Activated CD4-positive, CD25-positive, alpha-beta regulatory T cell treated with anti-CD3 and anti-CD28 coated beads, Interleukin-2, amount 50 U/mL, for 24 hours (primary cell): ENCODE results near the gene TGM1.
"Not testable (repeated sequence)": the region's sequence is repeated elsewhere in the genome, so short reads cannot be mapped to it uniquely, and the experiment has no call there.

Experiments used
- ATAC-seq, 2 donors: fragments of 150-1000 bp; cut with Tn5 transposase; one replicate each; pipeline ENCODE4 v1.10.0; 2021; ENCODE audit warnings: mild to moderate bottlenecking in 1 of 2, moderate library complexity in 1 of 2

Gene TGM1

DNA sequence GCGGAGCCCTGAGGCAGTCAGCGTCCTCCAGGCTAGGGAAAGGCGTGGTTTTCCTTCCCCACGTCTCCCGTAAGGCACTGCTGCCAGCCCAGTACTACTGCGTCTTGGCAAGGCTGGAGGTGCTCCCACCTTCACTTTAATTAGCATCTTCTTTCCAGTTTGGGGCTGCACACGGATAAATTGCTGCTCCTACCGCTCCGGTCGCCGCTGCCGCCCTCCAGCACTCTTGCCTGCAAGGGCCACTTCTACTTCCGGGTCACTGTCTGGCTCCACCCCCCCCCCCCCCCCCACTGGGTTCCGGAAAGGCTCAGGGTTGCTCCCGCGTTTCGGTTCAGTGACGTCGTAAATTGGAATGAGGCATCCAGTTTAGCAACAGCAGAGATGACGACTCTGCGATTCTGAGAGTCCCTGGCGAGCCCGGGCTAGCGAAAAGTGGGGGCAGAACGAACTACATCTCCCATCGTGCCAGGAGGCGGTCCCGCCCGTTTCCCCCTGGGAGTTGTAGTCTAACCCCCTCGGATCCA lies 30.8 kb downstream of the TGM1 start, which contains the start of gene NEDD8:
TSS of gene NEDD8 (minus strand) at position 247 of the 524 bp plus-strand sequence. CDS start at position 147, 100 bp downstream.
- ATAC-seq = peak; percentile 95

DNA sequence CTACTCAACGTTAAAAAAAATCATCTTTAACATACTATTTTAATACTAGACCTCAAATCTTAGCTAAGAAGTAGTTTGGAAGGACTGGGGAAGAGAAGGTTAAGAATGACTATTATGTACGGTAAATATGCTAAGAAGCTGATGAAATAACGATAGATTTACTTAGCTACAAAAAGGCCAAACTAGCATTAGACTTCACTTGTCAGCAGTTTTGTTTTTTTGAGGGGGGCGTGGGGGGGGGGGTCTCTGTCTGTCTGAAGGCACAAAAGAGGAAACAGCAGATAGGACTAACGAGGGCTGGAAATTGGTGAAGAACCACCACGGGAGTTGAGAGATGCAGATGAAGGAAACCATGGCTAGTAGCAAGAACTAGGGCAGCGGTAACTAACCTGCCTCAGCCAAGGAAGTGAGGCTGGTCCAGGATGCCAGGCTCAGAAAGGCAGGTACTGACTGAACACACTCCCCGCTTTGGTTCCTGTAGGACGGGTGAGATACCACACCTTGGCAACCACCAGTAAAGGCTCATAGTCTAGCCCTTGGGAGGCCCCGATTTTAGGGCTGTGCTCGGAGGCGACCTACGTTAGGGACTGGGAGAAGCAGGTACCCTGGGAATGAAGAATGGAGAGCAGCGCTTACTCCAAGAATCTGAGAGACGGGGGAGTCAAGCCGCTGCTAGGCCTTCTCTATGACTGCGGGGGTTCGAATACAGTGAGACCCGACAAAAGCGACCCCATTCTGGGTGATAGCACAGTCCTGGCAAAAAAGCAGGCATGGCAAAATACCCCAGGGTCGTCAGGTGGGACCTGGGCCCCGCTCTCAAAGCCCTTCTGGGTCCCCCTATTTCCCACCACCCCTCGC lies 31.5 kb downstream of the TGM1 start:
- ATAC-seq = no peak

DNA sequence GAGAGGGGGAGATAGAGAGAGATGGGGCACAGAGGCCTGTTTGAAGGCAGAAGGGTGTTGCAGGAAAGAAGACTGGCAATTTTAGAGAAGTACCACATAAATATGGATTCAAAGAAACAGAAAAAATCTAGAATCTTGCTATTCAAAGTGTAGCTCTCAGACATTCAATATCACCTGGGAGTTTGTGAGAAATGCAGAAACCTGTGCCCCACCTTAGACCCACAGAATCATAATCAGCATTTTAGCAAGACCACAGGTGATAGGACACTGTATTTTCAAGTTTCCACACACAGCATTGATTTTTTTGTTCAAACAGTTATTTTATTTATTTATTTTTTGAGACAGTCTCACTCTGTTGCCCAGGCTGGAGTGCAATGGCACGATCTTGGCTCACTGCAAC lies 34.1 kb downstream of the TGM1 start:
- no peak for ATAC-seq

- ATAC-seq = no peak
Observed at GRCh38 chr14:24226473-24226872, 36.5 kb downstream of the TGM1 start.

DNA sequence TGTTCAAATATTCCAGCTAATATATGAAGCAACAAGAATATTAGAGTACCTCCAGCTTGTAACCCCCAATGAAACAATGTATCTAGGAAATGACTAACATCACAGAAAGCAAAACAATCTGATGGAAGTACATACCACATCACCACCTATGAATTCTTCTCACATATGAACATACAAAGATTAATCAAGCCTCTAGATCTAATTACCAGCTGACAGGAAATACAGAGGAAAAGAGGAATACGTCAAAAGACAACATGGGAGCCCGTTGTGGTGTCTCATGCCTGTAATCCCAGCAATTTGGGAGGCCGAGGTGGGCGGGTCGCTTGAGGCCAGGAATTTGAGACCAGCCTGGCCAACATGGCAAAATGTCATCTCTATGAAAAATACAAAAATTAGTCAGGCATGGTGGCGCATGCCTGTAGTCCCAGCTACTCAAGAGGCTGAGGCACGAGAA lies 38.3 kb downstream of the TGM1 start:
- no peak for ATAC-seq

DNA sequence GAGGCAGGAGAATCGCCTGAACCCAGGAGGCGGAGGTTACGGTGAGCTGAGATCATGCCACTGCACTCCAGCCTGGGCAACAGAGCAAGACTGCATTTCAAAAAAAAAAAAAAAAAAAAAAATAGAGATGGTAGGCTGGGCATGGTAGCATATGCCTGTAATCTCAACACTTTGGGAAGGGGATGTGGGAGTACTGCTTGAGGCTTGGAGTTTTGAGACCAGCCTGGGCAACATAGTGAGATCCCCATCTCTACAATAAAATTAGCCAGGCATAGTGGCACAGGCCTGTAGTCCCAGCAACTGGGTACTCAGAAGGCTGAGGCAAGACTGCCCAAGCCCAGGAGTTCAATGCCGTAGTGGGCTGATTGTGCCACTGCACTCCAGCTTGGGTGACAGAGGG lies 40.0 kb downstream of the TGM1 start:
- not testable (repeated sequence) for ATAC-seq

DNA sequence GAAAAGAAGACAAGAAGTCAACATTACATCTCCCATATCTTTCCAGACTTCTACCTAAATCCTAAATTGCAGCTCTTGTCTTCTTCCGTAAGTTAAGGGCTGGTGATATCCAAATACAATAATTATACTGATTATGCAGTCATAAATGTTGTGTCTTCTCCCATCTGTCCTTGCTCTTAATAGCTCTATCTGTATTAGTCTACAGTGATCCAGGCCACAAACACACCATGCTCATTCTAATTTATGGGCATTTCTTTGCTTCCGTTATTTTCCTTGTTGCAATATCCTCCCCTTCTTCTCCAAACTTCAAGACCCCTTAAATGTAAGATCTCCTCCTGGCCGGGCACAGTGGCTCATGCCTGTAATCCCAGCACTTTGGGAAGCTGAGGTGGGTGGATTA lies 43.5 kb downstream of the TGM1 start:
- ATAC-seq = no peak

- no peak for ATAC-seq
Observed at GRCh38 chr14:24219080-24219479, 43.9 kb downstream of the TGM1 start.

DNA sequence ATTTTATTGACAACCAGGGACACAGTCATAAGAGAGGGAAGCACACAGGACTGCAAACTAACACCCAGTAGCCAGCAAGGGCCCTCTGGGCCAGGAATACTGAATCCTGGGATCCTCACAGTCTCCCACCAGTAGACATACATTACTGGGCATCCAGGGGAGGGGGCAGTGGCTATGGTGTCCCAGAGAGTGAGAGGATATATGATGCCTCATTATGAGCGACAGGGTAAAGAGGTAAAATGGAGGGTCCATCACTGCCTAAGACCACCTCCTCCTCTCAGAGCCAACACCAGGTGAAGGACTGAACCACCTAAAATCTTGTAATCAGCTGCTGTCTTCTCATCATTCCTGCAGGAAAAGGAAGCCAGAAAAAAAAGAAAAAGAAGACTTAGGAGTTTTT lies 46.1 kb downstream of the TGM1 start:
- not testable (repeated sequence) for ATAC-seq

GRCh38 chr14:24216345-24216699 lies 46.7 kb downstream of the TGM1 start:
- ATAC-seq = no peak

DNA sequence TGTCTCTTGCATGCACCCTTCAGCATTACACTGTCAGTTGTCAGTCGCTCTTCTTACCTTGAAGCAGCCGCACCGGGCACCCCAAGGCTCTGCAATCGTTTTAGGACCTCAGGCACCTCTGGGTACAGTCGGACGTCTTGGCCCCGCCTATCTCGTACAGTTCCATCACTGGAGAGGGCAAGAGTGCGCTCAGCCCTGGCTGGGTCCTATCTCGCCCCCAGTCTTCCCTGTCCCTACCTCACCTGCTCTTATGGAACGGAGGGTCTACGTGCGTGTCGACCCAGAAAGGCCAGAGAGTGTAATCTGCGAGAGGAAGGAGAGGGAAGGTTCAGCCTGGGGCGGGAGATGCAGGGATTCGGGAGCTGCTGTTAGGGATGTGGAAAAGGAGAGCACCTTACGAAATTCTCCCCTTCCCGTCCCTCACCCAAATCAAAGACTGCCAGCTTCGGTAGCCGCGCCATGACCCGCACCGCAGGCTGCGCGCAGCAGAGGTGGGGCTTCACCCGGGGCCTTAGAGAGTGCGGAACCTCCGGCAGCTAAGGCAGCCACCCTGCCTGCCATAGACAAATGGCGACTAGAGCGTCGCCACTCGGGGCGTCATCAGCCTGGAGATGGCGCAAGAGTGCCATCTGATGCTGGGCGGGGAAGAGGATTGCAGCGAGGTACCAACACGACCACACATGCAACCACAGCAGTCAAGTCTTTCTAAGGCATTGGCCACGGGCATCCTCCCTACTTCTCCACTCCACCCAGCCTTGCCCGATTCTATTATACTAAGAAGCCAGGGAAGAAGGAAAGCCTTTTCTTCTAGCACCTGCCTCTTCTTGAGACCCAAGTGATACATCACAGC lies 47.3 kb downstream of the TGM1 start, which contains the start of gene MDP1:
TSS of gene MDP1 (minus strand) at position 572 of the 850 bp plus-strand sequence. CDS start at position 461, 111 bp downstream.
- peak; percentile 67 to 68 for ATAC-seq

DNA sequence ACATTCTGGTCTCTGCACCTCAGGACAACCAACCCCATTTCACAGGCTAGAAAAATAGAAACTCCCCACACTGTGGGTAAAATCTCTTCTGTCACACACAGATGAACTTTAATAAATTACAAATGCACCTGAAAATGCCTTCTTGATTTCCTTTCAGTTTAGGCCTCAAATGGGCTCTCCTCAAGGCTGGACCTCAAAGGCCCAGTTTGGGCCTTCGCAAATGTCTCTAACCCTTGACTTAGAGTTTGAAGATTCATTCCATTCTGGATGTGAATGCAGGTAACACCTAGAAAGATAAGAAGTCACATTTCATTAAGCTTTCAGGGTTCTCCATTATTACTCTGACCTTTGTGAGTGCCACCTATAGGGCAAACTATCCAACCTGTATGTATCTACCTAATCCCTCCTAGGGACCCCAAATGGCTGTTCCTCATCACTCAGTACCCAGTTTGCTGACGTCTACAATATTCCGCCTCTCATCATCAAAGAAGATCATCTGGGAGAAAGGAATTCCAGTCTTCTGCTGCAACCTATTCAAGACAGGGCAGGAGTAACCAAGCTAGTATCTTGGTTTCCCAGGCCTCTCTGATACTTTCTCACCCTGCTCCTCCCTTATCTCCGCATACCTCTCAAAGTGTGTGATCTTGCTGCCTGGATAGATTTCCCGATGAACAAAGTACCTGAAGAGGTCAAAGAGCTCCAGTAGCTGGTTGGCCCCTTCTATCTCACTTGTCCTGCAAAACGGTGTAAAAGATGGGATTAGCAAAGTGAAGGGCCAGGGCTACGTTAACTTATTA lies 48.9 kb downstream of the TGM1 start:
- ATAC-seq = no peak

DNA sequence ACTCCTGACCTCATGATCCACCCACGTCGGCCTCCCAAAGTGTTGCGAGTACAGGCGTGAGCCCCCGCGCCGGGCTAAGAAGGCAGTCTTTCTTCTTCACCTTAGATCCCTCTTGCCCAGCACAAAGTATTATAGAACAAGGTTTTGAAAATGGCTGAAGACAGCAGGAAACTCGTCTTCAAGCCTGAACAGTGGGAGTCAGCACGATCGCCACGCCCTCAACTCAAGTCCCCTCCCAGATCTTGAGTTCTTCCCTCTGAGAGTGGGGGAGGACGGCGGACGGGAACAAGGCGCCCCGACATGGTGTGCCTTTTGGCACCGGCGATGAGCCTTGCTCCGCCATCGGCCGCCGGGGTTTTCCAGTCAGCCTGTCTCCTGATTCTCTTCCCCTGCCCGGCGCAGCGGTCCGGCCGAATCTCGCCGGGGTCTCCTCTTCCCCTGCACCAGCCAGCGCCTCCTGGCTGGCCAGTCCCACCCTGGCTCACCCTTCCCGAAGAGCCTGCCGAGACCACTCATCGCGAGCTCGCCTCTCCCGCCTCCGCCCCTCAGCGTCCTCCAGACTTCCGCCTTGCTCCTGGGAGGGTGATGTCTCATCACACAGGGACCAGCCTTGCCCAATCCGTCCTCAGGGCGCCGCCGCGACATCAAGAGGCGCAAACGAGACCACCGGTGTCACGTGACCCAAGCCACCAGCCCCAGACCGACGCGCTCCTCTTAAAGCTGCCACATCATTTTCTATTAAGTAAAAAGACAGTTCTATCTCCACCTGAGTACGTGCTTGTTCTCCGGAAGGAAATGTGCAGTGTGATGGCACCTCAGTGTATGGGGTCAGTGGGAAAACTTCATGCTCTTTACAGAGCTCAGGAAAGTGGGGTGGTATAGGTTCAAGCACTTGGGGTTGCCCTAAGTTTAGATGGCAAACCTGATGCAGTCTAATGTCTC lies 49.8 kb downstream of the TGM1 start, which contains the start of gene CHMP4A:
TSS of gene CHMP4A (minus strand) at position 565 of the 942 bp plus-strand sequence. CDS start at position 516, 49 bp downstream.
- ATAC-seq = peak; percentile 86

DNA sequence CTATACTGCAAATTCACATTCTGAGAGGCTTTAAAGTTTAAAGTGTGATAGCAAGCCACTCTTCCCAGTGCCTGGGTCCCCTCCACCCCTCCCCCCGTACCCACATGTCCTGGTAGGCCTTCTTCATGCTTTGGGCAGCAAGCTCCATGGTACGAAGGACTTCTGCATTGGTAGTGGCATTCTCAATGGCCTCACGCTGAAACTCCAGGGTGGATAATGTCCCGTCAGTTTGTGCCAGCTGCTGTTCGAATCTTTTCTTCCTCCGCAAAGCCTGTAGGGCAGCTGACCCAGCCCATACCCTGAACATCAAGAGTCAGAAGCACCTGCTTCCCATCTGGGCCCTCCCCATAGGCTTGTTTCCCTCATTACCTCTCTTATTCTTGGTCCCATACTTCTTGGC lies 51.7 kb downstream of the TGM1 start:
- no peak for ATAC-seq

- ATAC-seq = no peak
Observed at GRCh38 chr14:24207625-24208024, 55.4 kb downstream of the TGM1 start.

DNA sequence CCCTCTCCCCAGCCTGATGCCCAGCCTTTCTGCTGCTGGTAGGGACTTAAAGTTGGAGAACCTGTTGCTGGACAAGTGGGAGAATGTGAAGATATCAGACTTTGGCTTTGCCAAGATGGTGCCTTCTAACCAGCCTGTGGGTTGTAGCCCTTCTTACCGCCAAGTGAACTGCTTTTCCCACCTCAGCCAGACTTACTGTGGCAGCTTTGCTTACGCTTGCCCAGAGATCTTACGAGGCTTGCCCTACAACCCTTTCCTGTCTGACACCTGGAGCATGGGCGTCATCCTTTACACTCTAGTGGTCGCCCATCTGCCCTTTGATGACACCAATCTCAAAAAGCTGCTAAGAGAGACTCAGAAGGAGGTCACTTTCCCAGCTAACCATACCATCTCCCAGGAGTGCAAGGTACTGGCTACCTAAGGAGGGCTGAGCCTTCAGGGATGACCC lies 55.8 kb downstream of the TGM1 start:
- no peak for ATAC-seq

DNA sequence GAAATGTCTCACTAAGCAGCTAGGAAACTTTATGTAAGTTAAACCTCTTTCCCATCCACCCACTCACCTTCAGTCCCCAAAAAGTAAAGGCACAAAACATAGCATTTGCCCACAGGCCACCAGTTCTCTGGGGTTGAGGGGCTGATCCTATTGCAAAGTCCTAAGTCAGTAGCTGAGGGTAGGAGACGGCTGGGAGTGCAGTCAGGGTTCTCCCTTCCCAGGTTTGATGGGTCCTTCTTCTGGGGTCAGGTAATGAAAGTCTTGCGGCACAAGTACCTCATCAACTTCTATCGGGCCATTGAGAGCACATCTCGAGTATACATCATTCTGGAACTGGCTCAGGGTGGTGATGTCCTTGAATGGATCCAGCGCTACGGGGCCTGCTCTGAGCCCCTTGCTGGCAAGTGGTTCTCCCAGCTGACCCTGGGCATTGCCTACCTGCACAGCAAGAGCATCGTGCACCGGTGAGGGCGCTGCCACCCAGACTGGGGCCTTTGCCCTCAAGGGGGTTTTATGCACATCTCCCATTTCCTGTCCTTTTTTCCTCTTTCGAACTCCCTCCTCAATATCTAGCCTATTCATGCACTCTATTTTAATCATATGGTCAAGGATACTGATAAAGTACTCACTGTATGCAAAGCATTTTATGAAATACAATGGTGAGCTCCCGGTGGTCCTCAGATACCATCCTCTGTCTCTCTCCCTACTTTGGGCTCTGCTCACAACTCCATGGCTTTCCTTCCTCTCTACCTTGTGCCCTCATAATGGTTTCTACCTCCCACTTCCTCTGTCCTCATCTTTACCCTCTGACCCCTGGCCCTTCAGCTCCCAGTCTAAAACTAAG lies 56.5 kb downstream of the TGM1 start:
- ATAC-seq = no peak

GRCh38 chr14:24204163-24205146 lies 58.5 kb downstream of the TGM1 start:
- no peak for ATAC-seq
